Neural crest cell (in vitro differentiated cells): ENCODE results near the gene CCDC86. TPM values are rescaled to one million over a fixed set of nuclear protein-coding genes. Genes with fewer than 3 reads are reported as not detected.

Source experiments
- DNase-seq: peaks from one replicate; pipeline ENCODE4 v3.0.0; 2021; ENCODE audit warnings: low read depth, mixed read lengths, low spot score
- H3K27ac Mint-ChIP-seq: one replicate; pipeline ENCODE4 v1.8.0; 2021; ENCODE audit warnings: mild to moderate bottlenecking, mixed read lengths; ENCODE audit not compliant: unreplicated experiment
- H3K27me3 Mint-ChIP-seq: 2 replicates; pipeline ENCODE4 v1.8.0; 2021; ENCODE audit warnings: low read depth, mild to moderate bottlenecking, mixed read lengths
- H3K36me3 Mint-ChIP-seq: 2 replicates; pipeline ENCODE4 v1.8.0; 2021; ENCODE audit warnings: low read depth, mild to moderate bottlenecking, mixed read lengths
- H3K4me1 Mint-ChIP-seq: 2 replicates; pipeline ENCODE4 v1.8.0; 2021; ENCODE audit warnings: mixed read lengths
- H3K4me3 Mint-ChIP-seq: one replicate; pipeline ENCODE4 v1.8.0; 2021; ENCODE audit warnings: mild to moderate bottlenecking, mixed read lengths
- H3K9me3 Mint-ChIP-seq: 2 replicates; pipeline ENCODE4 v1.8.0; 2021; ENCODE audit warnings: mixed read lengths
- CTCF ChIP-seq: fragments of 200-600 bp; sonication (generic); conservative IDR thresholded peaks from 2 replicates; pipeline ENCODE4 v1.5.0; 2021; ENCODE audit warnings: antibody characterized with exemption, mild to moderate bottlenecking
- total RNA-seq: library from RNA; stranded (reverse); gene quantifications from 2 replicates; pipeline ENCODE4 v1.2.1, GENCODE V29; 2021

Gene CCDC86
- total RNA-seq, 1 donor from 2014 or later: 41.6 TPM

- H3K27me3 Mint-ChIP-seq: no peaks in the 10 kb centered on the region
- H3K9me3 Mint-ChIP-seq: no peaks in the 10 kb centered on the region
- H3K27ac Mint-ChIP-seq: no peak overlapping the region
- H3K4me3 Mint-ChIP-seq: no peak overlapping the region
- no peak for TF ChIP-seq CTCF
- H3K36me3 Mint-ChIP-seq: peaks cover 14% of the 10 kb centered on the region
- H3K4me1 Mint-ChIP-seq: peaks cover 5% of the 10 kb centered on the region
- no peak for DNase-seq
These were observed 38.2 kb downstream of the CCDC86 start for GRCh38 chr11:60879971-60880588.

- H3K9me3 Mint-ChIP-seq: no peaks in the 10 kb centered on the region
- no peak overlapping the region for H3K4me3 Mint-ChIP-seq
- H3K36me3 Mint-ChIP-seq: peaks cover 19% of the 10 kb centered on the region
- no peak overlapping the region for H3K27ac Mint-ChIP-seq
- TF ChIP-seq CTCF: no peak
- no peak for DNase-seq
- H3K4me1 Mint-ChIP-seq: peaks cover 5% of the 10 kb centered on the region
- no peaks in the 10 kb centered on the region for H3K27me3 Mint-ChIP-seq
These were observed 38.9 kb downstream of the CCDC86 start for GRCh38 chr11:60880643-60881282.

GRCh38 chr11:60887556-60887955 lies 45.6 kb downstream of the CCDC86 start:
- Mint-ChIP-seq H3K4me3 (no peak overlapping the region), H3K36me3 (peaks cover 29% of the 10 kb centered on the region), H3K9me3 (no peaks in the 10 kb centered on the region), H3K4me1 (no peaks in the 10 kb centered on the region), H3K27ac (no peak overlapping the region), H3K27me3 (no peaks in the 10 kb centered on the region)
- peak; percentile 59 for TF ChIP-seq CTCF
- no peak for DNase-seq

GRCh38 chr11:60889869-60890311 lies 48.0 kb downstream of the CCDC86 start:
- no peak for DNase-seq
- no peaks in the 10 kb centered on the region for H3K27me3 Mint-ChIP-seq
- peaks cover 30% of the 10 kb centered on the region for H3K36me3 Mint-ChIP-seq
- H3K4me3 Mint-ChIP-seq: no peak overlapping the region
- peak overlapping the region; percentile 72 for H3K27ac Mint-ChIP-seq
- no peak for TF ChIP-seq CTCF
- H3K9me3 Mint-ChIP-seq: no peaks in the 10 kb centered on the region
- H3K4me1 Mint-ChIP-seq: no peaks in the 10 kb centered on the region

GRCh38 chr11:60890696-60891095 lies 48.8 kb downstream of the CCDC86 start:
- no peak overlapping the region for H3K27ac Mint-ChIP-seq
- H3K9me3 Mint-ChIP-seq: no peaks in the 10 kb centered on the region
- H3K4me1 Mint-ChIP-seq: no peaks in the 10 kb centered on the region
- H3K36me3 Mint-ChIP-seq: peaks cover 30% of the 10 kb centered on the region
- no peak for TF ChIP-seq CTCF
- no peak for DNase-seq
- H3K4me3 Mint-ChIP-seq: no peak overlapping the region
- H3K27me3 Mint-ChIP-seq: no peaks in the 10 kb centered on the region
